Adrenal gland (tissue), 12 donors: ENCODE measurements around the gene PATL1. TPM values are rescaled to one million over a fixed set of nuclear protein-coding genes. Genes with fewer than 3 reads are reported as not detected.

ENCODE experiments used
- DNase-seq, 7 donors: peaks; one replicate each; pipeline ENCODE4 v3.0.0-alpha.2; 2019 to 2020
- H3K27ac ChIP-seq, 5 donors: fragments of 200-600 bp; sonication (generic) in 4 of 5; 1 replicate in 3 of 5; 2 replicates in 2 of 5; pipeline versions ENCODE4 v1.5.1 to v1.8.0; 2016 to 2020; ENCODE audit warnings: mild to moderate bottlenecking in 1 of 5
- H3K27me3 ChIP-seq: fragments of 200-600 bp; 2 replicates; pipeline ENCODE4 v1.8.0; 2021
- H3K36me3 ChIP-seq, 2 donors: fragments of 200-600 bp; replicated peaks in 1 of 2; 1 replicate in 1 of 2; 2 replicates in 1 of 2; pipeline versions ENCODE4 v1.5.1 to v1.8.0; 2018 to 2022
- H3K4me1 ChIP-seq, 2 donors: fragments of 200-600 bp; replicated peaks in 1 of 2; 1 replicate in 1 of 2; 2 replicates in 1 of 2; pipeline versions ENCODE4 v1.5.1 to v1.8.0; 2018 to 2021
- H3K4me3 ChIP-seq, 4 donors: fragments of 200-600 bp; sonication (generic) in 3 of 4; one replicate each; pipeline ENCODE4 v1.5.1; 2016 to 2018
- H3K9me3 ChIP-seq, 3 donors: fragments of 200-600 bp; sonication (generic) in 1 of 3; replicated peaks in 1 of 3; 1 replicate in 2 of 3; 2 replicates in 1 of 3; pipeline versions ENCODE4 v1.5.1 to v1.8.0; 2016 to 2021
- POLR2A ChIP-seq, 2 donors: fragments of 450-650 bp; IDR thresholded peaks; one replicate each; pipeline ENCODE4 v1.6.1; 2017; ENCODE audit warnings: antibody characterized with exemption in 2 of 2, mild to moderate bottlenecking in 2 of 2, moderate library complexity in 1 of 2
- WGBS, 4 donors: extraction: QIAGEN DNeasy Blood & Tissue Kit in 2 of 4; methylation state at CpG; one replicate each; pipeline versions ENCODE4 v1.1.5 to v1.1.7; 2013 to 2017; 5-methylcytosine and 5-hydroxymethylcytosine counted together
- intact Hi-C, 2 donors: fragments of 100-400 bp; cut with DNase I; formaldehyde crosslinking; loops; one replicate each; pipeline versions ENCODE4 v1.14.1 to v1.15.0; 2022 to 2023
- polyA plus RNA-seq, 3 donors: library from polyadenylated mRNA; stranded (reverse); fragments of 200-250 nt in 2 of 3; fragments of 350-450 nt in 1 of 3; fragmentation: Illumina TruSeq in 1 of 3; extraction: RNeasy Lipid Tissue Mini Kit (QIAGEN cat#74804) in 1 of 3; gene quantifications; one replicate each; pipeline ENCODE4 v1.2.3, GENCODE V29; 2013 to 2014
- total RNA-seq, 9 donors: library from RNA; depleted of rRNA in 4 of 9; stranded (reverse); fragments of >200 nt in 4 of 9; fragments of 120-200 nt in 1 of 9; fragmentation: NEBNext Ultra II Directional in 1 of 9; extraction: Animal tissue kit (Norgen Biotek cat#: 25700) in 1 of 9; gene quantifications; one replicate each; pipeline versions ENCODE4 v1.1.0 to v1.2.4, GENCODE V29; 2013 to 2023
- TF ChIP-seq, protein P1 (sequence below), 6 experiments: fragments of 450-650 bp in 4 of 6; fragments of 200-600 bp in 2 of 6; sonication (generic) in 1 of 6; IDR thresholded peaks; 1 replicate in 5 of 6; 2 replicates in 1 of 6; pipeline versions ENCODE4 v1.5.1 to v1.8.0; 2016 to 2021; ENCODE audit warnings: antibody characterized with exemption in 6 of 6, mild to moderate bottlenecking in 2 of 6, moderate library complexity in 1 of 6
- donor health status: healthy with polysubstance abuse.
- donor health status: Bipolar disorder and iron deficiency.
- donor health status: DM: yes; HTN: yes; CAD: no.
- donor health status: DM: no; HTN: no; CAD: no.
- donor health status: DM: no; HTN: no; CAD: no.
- donor health status: DM: yes; HTN: yes; CAD: no.

The PATL1 gene
- total and polyA plus RNA-seq, 12 donors: 10.3 to 55.9 (median 19.5) TPM

DNA sequence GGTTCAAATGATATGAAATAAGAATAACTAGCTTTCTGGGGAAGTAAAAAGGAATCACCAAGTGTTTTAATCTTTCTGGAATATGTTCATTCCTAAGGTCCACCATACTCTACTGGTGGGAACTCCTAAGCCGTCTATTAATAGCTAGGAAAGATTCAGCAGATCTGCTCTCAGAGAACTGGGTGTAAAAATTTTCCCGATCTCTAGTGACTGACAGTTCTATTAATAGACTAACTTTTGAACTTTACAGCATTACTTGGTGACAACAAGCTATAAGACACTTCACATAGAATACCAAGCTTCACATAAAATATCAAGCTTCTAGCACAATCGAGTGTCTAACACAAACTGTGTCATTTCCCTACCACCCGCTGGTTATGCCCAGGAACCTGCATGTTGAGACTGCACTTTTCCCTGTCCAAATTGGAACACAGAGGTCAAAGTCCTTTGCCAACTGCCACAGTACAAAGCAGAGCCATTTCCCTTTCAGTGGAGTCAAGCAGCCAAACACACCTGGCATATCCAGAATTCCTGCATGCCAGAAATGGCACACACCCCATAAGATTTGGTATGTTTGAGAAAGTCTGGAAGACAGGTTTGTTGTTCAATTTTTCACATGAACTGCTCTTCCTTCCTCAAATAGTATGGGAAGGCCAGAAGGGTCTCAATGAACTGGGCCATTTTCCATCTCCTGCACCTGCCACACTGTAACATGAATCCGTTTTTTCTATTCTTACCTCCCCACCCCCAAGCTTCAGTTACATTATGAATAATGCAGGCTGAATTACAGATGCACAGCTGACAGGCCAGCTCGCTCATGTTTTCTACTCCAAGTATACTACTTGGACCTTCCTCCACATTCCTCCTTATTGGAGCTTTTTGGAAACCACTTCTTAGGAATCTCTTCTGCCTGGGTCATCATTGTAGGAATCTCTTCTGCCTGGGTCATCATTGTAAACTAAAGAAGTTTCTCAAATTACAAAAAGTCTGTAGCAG is 57.0 kb downstream of the PATL1 start:
- Histone ChIP-seq H3K27ac (peak overlapping the region in 2 of 5 donors; percentile 9 to 38), H3K4me3 (no peak overlapping the region), H3K9me3 (no peaks in the 10 kb centered on the region), H3K36me3 (peaks cover 0 to 39% of the 10 kb centered on the region in 2 donors), H3K27me3 (no peaks in the 10 kb centered on the region), H3K4me1 (peaks cover 17 to 41% of the 10 kb centered on the region in 2 donors)
- TF ChIP-seq, protein P1, sequence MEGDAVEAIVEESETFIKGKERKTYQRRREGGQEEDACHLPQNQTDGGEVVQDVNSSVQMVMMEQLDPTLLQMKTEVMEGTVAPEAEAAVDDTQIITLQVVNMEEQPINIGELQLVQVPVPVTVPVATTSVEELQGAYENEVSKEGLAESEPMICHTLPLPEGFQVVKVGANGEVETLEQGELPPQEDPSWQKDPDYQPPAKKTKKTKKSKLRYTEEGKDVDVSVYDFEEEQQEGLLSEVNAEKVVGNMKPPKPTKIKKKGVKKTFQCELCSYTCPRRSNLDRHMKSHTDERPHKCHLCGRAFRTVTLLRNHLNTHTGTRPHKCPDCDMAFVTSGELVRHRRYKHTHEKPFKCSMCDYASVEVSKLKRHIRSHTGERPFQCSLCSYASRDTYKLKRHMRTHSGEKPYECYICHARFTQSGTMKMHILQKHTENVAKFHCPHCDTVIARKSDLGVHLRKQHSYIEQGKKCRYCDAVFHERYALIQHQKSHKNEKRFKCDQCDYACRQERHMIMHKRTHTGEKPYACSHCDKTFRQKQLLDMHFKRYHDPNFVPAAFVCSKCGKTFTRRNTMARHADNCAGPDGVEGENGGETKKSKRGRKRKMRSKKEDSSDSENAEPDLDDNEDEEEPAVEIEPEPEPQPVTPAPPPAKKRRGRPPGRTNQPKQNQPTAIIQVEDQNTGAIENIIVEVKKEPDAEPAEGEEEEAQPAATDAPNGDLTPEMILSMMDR (IDR thresholded peaks at IDR 0.05): no peak
- no peak for TF ChIP-seq POLR2A (IDR thresholded peaks at IDR 0.05)
- DNase-seq: no peak
- intact Hi-C loops: loop anchor here in 1 of 2 donors (5.0 kb wide), 1 partner anchor 55 kb away; the partner anchor contains the start of gene PATL1
- 55 to 60% (median 57%) methylated on average over 6 of the region's 6 CpGs for WGBS, 4 donors

DNA sequence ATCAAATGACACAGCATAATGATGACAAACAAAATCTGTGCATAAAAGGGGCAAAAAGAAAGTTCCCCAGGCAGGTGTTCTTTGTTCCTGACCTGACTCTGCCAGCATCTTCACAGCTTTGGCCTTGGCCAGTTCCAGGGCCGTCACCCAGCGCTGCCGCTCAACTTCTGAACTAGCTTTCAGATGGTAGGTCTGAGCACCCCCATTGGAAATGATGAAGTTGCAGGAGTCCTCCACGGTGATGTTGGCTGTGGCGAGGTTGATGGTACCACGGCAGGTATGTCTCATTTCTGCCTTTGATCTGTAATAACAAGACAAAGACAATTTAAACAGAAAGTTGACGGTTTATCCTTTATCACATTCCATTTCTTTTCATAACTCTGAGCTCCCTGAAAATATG is 58.5 kb downstream of the PATL1 start:
- WGBS, 4 donors: 70 to 79% (median 74%) methylated on average over 7 of the region's 7 CpGs
- no peak overlapping the region for H3K27ac ChIP-seq
- TF ChIP-seq POLR2A (IDR thresholded peaks at IDR 0.05): no peak
- TF ChIP-seq, protein P1 (IDR thresholded peaks at IDR 0.05): no peak
- no peak overlapping the region for H3K4me3 ChIP-seq
- intact Hi-C loops: loop anchor here in 1 of 2 donors (5.0 kb wide), 1 partner anchor 57 kb away; the partner anchor contains the start of gene PATL1
- no peaks in the 10 kb centered on the region for H3K9me3 ChIP-seq
- peaks cover 13 to 53% of the 10 kb centered on the region in 2 donors for H3K4me1 ChIP-seq
- no peaks in the 10 kb centered on the region for H3K27me3 ChIP-seq
- H3K36me3 ChIP-seq: peaks cover 0 to 54% of the 10 kb centered on the region in 2 donors
- no peak for DNase-seq

DNA sequence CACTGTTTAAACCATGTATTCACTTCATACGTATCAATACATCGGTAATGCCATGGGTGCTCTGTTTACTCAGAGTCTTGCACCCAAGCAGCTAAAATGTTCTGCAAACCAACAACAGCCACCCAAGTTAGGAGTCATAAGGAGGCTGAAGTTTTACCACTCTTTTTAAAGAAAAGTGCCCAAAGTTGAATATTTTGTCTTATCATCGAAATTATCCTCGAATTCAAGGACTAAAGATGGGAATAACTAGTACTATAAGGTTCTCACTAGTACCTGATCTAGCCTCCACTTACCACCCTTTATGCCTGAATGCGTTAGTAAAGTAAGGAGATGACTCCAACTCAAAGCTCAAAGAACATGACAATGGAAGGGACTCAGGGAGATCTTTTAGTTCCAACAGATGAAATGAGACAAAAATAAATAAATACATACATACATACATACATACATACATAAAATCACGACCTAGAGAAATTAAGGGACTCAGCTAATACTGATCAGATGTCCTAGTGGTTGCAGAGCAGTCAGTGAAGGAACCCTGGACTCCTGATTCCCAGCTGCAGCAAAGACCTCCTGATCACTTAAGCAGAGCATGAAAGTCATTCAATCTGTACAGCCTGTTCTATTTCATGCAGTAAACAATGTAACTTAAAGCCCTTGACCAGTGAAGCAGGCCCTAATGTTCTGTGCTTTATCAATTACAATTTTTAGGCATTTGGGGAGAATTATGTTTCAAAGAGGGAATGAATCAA is 61.0 kb downstream of the PATL1 start:
- Histone ChIP-seq H3K4me3 (no peak overlapping the region), H3K27ac (no peak overlapping the region), H3K36me3 (peaks cover 0 to 75% of the 10 kb centered on the region in 2 donors), H3K9me3 (no peaks in the 10 kb centered on the region), H3K4me1 (peaks cover 8 to 40% of the 10 kb centered on the region in 2 donors), H3K27me3 (no peaks in the 10 kb centered on the region)
- DNase-seq: no peak
- 90 to 94% (median 93%) methylated on average over 6 of the region's 6 CpGs for WGBS, 4 donors
- intact Hi-C loops: no loop called here
- TF ChIP-seq, protein P1 (IDR thresholded peaks at IDR 0.05): no peak

DNA sequence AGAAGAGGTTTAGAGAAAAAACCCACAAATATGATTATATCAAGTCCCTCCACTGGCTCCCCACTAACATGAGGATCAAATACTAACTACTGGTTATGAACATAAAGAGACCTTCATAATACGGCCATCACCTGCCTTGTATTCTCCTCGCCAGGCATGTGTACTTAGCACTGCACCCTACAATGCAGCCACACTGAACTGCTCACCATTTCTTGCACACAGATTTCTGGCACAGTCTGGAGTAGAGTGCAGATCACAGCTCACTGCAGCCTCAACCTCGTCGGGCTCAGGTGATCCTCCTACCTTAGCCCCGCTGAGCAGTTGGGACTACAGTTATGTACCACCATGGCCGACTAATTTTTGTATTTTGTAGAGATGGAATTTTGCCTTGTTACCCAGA is 66.4 kb downstream of the PATL1 start:
- intact Hi-C loops: no loop called here
- WGBS, 4 donors: 87 to 89% (median 88%) methylated on average over 6 of the region's 6 CpGs

More for the DNA sequence above, 66.4 kb downstream of the PATL1 start:
- no peaks in the 10 kb centered on the region for H3K9me3 ChIP-seq
- DNase-seq: no peak
- H3K4me3 ChIP-seq: no peak overlapping the region
- peaks cover 15 to 39% of the 10 kb centered on the region in 2 donors for H3K4me1 ChIP-seq
- no peaks in the 10 kb centered on the region for H3K27me3 ChIP-seq
- TF ChIP-seq, protein P1 (IDR thresholded peaks at IDR 0.05): no peak
- no peak for TF ChIP-seq POLR2A (IDR thresholded peaks at IDR 0.05)
- peaks cover 0 to 97% of the 10 kb centered on the region in 2 donors for H3K36me3 ChIP-seq
- H3K27ac ChIP-seq: peak overlapping the region in 4 of 5 donors; percentile 14 to 90 (median 57)
